GM12878 (cell line): ENCODE data around the gene TDRD7.

Source experiments
- ATF2 ChIP-seq: IDR thresholded peaks from 2 replicates; pipeline ENCODE4 v1.6.1; 2012; ENCODE audit warnings: low read length, inconsistent platforms
- CHD2 ChIP-seq: IDR thresholded peaks from 2 replicates; pipeline ENCODE4 v1.6.1; 2011; ENCODE audit warnings: low read depth, low read length, improper control_type of control experiment, borderline replicate concordance
- CREB1 ChIP-seq: IDR thresholded peaks from 2 replicates; pipeline ENCODE4 v1.6.1; 2012; ENCODE audit warnings: low read depth, mild to moderate bottlenecking, inconsistent platforms
- EP300 ChIP-seq, 2 experiments: fragments of 150-350 bp in 1 of 2; IDR thresholded peaks; 2 replicates each; pipeline ENCODE4 v1.6.1; 2011 to 2012; ENCODE audit warnings: low read depth in 2 of 2, low read length in 2 of 2, borderline replicate concordance in 1 of 2, improper control_type of control experiment in 1 of 2, inconsistent platforms in 1 of 2; ENCODE audit not compliant: control insufficient read depth in 1 of 2
- EZH2 ChIP-seq: IDR thresholded peaks from 2 replicates; pipeline ENCODE4 v1.6.1; 2012; ENCODE audit warnings: low read depth, mild to moderate bottlenecking, control low read depth, inconsistent platforms, low read length, borderline replicate concordance; ENCODE audit not compliant: control insufficient read depth
- HDAC2 ChIP-seq: fragments of 200-600 bp; sonication (generic); IDR thresholded peaks from 2 replicates; pipeline ENCODE4 v1.6.1; 2017
- POU2F2 ChIP-seq: IDR thresholded peaks from 3 replicates; pipeline ENCODE4 v1.6.1; 2011; ENCODE audit warnings: low read depth, mild to moderate bottlenecking, low read length, borderline replicate concordance
- SMC3 ChIP-seq: IDR thresholded peaks from 2 replicates; pipeline ENCODE4 v1.6.1; 2011; ENCODE audit warnings: low read length, improper control_type of control experiment, borderline replicate concordance
- TBL1XR1 ChIP-seq: IDR thresholded peaks from 2 replicates; pipeline ENCODE4 v1.6.1; 2012; ENCODE audit warnings: low read depth, low read length, improper control_type of control experiment
- USF1 ChIP-seq: IDR thresholded peaks from 2 replicates; pipeline ENCODE4 v1.6.1; 2011; ENCODE audit warnings: borderline replicate concordance, low read depth, mild to moderate bottlenecking, moderate library complexity, mixed read lengths, low read length; ENCODE audit not compliant: insufficient read depth; ENCODE audit errors: extremely low read length
- YY1 ChIP-seq: IDR thresholded peaks from 2 replicates; pipeline ENCODE4 v1.6.1; 2011; ENCODE audit warnings: low read depth, mild to moderate bottlenecking, low read length
- TF ChIP-seq, protein P1 (sequence below), 3 experiments: IDR thresholded peaks in 2 of 3; conservative IDR thresholded peaks in 1 of 3; 2 replicates each; pipeline ENCODE4 v1.5.1; 2011; ENCODE audit warnings: low read depth in 3 of 3, low read length in 3 of 3, mild to moderate bottlenecking in 3 of 3, control low read depth in 2 of 3, moderate library complexity in 2 of 3, inconsistent platforms in 1 of 3, mixed read lengths in 1 of 3; ENCODE audit not compliant: control insufficient read depth in 2 of 3, insufficient read depth in 1 of 3; ENCODE audit errors: extremely low read depth in 1 of 3
- TF ChIP-seq, protein P2 (sequence below): fragments of 450-650 bp; IDR thresholded peaks from 2 replicates; pipeline ENCODE4 v1.6.1; 2017; ENCODE audit warnings: mild to moderate bottlenecking

GRCh38 chr9:97475059-97475458 lies 63.2 kb downstream of the TDRD7 start:
- TF ChIP-seq, protein P1, sequence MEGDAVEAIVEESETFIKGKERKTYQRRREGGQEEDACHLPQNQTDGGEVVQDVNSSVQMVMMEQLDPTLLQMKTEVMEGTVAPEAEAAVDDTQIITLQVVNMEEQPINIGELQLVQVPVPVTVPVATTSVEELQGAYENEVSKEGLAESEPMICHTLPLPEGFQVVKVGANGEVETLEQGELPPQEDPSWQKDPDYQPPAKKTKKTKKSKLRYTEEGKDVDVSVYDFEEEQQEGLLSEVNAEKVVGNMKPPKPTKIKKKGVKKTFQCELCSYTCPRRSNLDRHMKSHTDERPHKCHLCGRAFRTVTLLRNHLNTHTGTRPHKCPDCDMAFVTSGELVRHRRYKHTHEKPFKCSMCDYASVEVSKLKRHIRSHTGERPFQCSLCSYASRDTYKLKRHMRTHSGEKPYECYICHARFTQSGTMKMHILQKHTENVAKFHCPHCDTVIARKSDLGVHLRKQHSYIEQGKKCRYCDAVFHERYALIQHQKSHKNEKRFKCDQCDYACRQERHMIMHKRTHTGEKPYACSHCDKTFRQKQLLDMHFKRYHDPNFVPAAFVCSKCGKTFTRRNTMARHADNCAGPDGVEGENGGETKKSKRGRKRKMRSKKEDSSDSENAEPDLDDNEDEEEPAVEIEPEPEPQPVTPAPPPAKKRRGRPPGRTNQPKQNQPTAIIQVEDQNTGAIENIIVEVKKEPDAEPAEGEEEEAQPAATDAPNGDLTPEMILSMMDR (IDR thresholded peaks at IDR 0.05 in 2 of 3, conservative IDR thresholded peaks at IDR 0.05 in 1 of 3; ENCODE audit: control insufficient read depth in 2 of 3, extremely low read depth in 1 of 3, insufficient read depth in 1 of 3, low read depth in 3 of 3, low read length in 3 of 3) = no peak
- no peak for TF ChIP-seq CHD2
- TF ChIP-seq ATF2 = no peak
- no peak for TF ChIP-seq SMC3
- no peak for TF ChIP-seq USF1
- TF ChIP-seq EP300 (IDR thresholded peaks at IDR 0.05; ENCODE audit: borderline replicate concordance in 1 of 2, control insufficient read depth in 1 of 2, low read depth in 2 of 2, low read length in 2 of 2) = no peak
- TF ChIP-seq, protein P2, sequence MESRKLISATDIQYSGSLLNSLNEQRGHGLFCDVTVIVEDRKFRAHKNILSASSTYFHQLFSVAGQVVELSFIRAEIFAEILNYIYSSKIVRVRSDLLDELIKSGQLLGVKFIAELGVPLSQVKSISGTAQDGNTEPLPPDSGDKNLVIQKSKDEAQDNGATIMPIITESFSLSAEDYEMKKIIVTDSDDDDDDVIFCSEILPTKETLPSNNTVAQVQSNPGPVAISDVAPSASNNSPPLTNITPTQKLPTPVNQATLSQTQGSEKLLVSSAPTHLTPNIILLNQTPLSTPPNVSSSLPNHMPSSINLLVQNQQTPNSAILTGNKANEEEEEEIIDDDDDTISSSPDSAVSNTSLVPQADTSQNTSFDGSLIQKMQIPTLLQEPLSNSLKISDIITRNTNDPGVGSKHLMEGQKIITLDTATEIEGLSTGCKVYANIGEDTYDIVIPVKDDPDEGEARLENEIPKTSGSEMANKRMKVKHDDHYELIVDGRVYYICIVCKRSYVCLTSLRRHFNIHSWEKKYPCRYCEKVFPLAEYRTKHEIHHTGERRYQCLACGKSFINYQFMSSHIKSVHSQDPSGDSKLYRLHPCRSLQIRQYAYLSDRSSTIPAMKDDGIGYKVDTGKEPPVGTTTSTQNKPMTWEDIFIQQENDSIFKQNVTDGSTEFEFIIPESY = no peak
- no peak for TF ChIP-seq POU2F2
- TF ChIP-seq HDAC2 = no peak
- TF ChIP-seq TBL1XR1 = no peak
- TF ChIP-seq YY1 = no peak
- TF ChIP-seq CREB1 = no peak
- TF ChIP-seq EZH2 = no peak
